HUDEP-2 (cell line): ENCODE measurements around the gene ATP2A3.
A peak's percentile ranks its signal among the peaks of the same experiment; 100 is the strongest.

Experiments
- DNase-seq, 76 experiments: peaks; one replicate each; lab custom pipeline; 2025; ENCODE audit not compliant: unreplicated experiment in 76 of 76; lab: John Stamatoyannopoulos, UW

ATP2A3 gene

DNA sequence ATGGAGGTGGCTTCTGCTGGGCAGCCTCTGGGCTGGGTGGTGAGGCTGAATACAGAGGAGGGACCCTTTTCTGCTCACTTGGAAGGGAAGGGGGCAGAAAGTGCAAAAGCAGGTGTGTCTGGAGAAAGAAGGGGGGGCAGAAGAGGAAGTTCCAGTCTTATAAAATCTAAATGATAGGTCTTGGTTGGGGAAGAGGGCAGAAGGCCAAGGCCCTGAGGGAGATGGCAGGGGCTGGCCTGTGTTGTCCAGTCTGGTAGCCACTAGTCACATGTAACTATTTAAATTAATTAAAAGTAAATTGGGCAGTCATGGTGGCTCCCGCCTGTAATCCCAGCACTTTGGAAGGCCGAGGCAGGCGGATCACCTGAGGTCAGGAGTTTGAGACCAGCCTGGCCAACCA, 68.9 kb downstream of the ATP2A3 start:
- DNase-seq, result no peak

DNA sequence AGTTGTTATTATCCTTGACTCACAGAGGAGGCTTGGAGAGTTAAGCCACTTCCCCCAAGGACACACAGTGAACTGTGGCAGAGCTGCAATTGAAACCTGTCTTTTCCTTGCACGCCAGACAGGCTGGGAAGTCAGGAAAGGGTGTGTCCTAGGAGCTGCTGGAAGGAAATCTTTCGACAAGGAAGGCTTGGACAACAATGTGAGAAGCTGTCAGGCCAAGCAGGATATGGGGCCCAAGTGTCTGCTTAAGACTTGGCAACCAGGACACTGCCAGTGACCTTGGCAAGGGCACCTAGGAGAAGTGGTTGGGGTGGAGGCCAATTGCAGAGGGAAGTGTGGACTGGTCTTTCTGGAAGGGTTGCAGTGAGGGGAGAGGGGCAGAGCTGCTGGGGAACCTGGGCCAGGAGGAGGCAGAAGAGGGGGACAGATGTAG, 69.3 kb downstream of the ATP2A3 start:
- no peak for DNase-seq

DNA sequence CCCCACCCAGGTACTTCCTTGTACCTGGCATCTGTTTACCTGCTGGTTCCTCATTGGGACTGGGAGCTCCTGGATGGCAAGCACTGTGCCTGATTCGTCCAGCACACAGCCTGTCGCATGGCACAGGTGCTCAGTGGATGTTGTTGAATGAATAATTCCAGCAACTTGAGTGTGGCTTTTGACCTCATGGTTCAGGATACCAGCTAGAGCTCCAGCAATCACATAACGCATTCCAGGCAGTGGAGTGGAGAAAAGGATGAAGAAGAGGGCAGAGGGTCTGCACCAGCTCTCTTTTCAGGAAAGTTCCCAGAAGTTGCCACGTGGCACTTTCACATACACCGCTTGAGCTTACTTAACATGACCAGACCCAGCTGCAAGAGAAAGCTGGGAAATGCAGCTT, 70.0 kb downstream of the ATP2A3 start:
- DNase-seq, result no peak

DNA sequence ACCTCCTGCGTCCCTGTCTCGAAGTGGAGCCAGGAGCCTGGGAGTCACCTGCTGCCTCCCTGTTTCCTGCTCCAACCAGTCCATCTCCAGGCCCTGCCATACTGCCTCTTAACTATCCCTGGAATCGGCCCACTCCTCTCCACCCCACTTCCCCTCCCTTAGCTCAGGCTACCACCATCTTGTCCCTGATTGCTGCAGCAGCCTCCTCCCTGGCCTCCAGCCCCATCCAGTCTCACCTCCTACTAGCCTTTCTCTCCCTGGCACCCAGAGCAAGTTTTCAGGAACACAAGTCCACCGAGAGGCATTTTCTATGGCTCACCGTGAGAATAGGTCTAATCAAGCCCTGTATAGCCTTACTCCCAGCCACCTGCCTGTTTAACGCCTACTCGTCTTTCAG, 70.5 kb downstream of the ATP2A3 start:
- no peak for DNase-seq

DNA sequence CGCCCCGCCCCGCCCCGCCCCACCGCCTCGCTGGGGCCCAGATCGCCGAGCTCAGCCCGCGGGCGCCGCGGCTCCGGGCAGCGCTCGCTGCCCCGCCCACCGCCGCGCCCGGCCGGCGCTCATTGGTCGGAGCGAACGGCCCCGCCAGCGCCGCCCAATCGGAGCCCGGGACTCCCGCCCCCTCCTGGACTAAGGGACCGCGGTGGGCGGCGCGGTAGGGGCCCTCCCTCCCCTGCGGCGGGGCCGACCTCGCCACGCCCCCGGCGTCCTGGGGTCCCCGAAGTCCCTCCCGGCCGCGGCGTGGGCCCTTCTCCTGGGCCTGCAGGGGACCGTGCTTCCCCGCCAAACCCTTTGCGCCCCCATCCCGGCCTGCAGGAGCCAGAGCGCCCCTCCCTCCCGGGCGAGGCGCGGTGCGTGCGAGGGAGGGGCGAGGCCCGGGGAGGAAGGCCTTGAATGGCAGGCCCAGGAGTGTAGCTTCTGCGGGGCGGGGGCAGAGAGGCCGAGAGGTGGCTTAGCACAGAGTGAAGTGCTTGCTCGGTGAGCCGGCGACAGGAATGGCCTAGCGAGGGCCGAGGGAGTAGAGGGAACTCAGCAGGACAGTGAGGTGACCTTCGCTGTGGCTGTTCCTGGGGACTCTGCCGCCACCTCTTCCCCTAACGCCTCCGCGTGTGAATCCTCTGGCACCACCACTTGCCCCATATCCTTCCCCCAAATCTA, 71.1 kb downstream of the ATP2A3 start, which contains the start of gene CAMKK1:
Gene CAMKK1 (minus strand): TSS at position 51 of the 717 bp plus-strand sequence. CDS start 7,366 bp downstream, outside the sequence.
- peak in 73 of 76 experiments; percentile 32 to 90 (median 76) for DNase-seq

DNA sequence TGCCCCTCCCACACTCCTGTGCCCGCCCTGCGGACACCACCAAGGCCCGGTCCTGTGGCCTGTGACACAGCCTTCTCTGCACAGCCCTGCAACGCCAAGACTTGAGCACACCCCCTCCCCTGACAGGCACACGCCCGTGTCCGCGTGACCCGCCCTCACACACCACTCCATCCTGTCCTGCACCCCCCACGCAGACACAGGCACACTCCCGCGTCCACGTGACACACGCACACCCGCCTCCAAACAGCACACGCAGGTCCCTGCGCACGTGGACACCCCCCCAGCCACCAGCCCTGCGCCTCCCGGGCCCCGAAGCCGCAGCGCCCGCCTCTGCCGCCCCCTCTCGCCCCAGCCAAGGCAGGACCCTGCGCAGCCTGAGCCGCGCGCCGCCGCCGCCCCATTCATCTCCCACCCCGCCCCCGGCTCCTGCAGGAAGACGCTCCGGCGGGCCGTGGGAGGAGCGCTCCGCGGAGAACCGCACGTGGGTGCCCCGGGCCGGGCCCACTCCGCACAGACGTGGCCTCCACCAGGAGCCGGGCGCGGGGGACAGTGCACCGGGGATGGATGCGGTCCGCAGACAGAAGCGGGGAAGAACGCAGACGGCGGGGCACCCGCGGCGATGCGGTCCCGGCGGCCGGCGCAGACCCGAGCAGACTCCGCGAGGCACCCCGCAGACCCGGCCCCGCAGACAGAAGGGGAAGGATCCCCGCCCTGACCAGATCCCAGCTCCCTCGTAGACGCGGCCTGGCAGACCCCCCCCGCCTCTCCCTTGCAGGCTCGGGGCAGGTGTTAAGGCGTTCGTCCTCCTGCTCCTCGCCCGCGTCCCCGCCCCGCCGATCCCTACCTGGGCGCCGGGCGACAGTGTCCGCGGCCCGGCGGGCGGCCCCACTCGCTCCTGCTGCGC, 71.9 kb downstream of the ATP2A3 start:
- DNase-seq, result peak in 68 of 76 experiments; percentile 11 to 91 (median 63)

DNA sequence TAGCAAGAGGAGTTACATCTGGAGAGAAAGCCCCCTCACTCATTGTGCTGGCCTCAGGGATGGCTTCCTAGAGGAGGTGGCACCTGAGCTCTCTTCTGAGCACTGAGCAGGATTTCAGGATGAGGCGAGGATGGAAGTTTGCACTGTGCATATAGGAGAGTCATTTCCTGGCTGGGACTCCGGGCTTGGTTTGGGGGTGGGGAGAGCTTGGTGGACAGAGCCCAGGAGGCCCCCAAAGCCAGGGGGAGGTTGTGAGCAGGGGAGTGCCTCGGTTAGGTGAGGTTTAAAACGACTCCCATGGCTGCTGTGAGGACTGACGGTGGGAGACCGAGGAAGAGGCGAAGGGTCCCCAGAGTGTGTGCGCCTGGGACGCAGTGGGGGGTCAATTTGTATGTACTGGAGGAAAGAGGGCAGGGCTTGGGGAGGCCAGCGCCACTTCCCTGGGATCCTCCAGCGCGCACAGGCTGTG, 72.6 kb downstream of the ATP2A3 start:
- no peak for DNase-seq

DNA sequence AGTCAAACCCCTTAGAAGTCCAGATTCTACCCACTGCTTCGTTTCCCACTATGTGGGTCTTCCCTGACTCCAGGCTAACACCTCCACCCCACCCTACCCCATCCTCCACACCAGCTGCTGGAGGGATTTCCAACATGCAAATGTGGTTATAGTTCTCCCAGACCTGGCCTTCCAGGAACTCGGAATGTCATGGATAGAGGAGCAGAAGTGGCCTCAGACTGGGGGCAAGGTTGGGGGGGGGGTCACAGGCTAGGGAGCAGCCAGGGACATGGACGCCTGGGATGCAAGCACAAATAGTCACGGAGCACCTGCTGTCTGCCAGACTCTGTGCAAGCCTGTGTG, 73.4 kb downstream of the ATP2A3 start:
- no peak for DNase-seq

DNA sequence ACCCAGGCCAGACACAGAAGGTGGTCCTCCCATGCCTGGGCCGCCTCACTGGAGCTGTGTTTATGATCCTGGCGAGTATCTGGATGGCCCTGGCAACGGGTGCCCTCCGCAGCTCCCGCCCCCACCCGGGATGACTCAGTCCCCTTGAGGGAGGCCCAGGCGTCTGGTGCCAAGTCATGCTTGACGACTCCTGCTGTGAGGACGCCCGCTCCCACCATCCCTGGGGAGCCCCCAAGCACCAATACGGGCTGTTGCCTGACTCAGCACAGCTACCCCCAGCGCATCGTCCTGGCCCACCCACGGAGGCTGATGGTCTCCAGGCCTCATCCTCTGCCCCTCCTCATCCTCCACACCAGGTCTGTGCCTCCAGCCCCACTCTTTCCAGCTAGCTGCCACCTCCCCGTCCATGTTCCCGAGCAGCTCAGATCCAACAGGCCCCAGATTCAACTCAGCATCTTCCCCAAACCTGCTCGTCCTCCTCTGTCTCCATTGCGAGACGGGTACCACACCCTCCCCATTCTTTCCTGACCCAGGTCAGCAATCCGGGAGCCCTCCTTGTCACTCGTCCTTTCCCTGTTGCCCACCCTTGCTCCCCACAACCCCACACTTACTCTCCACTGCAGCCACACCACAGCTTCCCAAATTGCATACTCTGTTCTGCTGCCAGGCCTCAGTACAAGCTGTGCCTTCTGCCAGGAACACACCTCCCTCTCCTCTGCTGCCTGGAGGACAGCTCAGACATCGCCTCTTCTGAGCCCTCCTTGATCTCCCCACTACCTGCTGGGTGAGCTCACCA, 74.0 kb downstream of the ATP2A3 start:
- peak in 60 of 76 experiments; percentile 2 to 82 (median 50) for DNase-seq

DNA sequence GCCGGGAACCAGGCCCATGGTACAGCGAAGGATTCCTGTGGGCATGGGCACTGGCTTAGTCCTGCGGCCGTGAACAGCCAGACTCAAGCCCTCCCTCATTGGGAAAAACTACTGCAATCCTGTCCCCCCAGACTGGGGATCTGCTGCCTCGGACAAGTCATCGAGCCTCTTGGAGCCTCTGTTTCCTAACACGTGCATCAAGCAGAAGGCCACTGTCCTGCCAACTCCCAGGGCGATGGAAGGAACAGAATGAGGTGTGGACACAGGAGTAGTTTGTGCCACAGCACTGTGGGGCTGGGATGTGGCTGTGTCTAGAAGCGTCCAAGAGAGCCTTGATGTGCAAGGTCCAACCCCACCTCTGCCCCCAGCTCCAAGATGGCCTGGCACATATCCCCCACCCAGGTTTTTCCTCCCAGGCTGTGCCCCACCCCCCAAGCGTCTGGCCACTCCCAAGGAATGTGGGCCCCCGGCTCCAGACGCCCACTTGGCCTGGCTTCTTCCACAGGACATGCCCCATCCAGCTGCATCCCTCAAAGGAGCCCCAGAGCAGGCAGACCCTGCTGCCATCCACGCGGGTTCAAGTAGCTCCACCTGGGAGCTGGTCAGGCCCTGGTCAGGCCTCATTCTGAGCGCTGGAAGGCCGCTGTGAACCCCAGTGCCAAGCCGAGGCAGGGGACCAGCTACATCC, 74.8 kb downstream of the ATP2A3 start:
- DNase-seq, result no peak

DNA sequence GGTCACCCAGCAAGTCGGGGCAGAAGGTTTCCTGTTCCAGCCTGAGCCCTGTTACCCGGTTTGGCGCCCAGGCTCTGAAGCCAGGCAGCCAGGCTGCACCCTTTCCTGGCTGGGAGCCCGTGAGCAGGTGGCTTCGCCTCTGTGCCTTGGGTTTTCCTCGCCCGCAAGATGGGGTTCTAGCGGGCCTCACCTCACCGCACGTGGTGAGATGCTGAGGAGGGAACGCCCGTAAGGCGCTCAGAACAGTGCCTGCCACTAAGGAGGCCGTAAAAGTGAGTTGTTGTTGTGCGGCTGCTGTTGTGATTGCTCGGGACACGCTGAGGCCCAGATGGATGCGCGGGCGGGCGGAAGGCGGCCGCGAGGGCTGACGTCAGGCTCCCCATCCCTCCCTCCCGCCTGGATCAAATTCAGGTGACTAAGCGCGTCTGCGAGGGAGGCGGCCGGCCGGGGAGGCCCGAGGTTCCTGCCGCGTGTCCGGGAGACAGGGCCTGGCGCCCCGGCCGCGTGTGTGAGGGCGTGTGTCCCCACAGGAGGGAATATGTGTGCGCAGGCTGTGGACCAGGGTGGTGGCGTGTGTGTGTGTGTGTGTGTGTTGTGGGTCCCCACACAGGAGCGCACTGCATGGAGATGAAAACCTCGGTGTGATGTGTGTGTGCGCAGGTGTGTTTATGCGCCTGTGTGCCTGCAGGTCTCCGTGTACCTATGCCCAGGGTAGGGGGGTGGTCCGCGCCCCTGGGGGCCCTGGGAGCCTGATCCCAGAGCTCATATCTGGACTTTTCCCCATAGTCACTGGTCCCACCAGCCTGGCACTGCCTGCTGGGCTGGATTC, 75.7 kb downstream of the ATP2A3 start:
- no peak for DNase-seq

DNA sequence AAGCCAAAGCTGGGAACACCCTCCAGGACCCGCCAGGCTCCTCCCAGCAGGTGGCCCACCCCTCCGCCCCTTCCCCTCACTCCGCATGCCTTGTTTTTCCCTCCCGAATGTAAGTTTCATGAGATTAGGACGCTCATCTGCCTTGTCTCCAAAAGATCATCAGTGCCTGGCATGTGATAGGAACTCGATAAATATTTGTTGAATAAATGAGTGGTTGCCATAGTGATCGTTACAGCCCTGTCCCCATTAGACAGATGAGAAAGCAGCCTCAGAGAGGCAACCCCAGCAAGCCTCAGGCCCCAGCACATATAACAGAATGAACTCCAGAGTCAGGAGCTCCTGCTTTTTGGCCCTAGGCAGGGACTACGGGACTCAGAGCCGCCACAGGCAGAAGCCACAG, 76.4 kb downstream of the ATP2A3 start:
- DNase-seq, result no peak

DNA sequence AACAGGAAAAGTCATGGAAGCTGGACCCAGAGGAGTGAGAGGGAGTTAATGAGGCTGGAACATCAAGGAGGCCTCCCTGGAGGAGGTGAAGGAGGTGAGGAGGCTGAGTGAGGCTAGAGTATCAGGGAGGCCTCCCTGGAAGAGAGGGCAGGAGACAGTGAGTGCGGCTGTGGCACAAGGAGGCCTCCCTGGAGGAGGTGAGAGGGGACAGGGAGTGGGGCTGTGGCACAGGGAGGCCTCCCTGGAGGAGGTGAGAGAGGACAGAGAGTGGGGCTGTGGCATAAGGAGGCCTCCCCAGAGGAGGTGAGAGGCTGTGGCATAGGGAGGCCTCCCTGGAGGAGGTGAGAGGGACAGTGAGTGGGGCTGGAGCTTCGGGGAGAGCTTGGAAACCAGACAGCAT, 76.8 kb downstream of the ATP2A3 start:
- DNase-seq, result no peak

DNA sequence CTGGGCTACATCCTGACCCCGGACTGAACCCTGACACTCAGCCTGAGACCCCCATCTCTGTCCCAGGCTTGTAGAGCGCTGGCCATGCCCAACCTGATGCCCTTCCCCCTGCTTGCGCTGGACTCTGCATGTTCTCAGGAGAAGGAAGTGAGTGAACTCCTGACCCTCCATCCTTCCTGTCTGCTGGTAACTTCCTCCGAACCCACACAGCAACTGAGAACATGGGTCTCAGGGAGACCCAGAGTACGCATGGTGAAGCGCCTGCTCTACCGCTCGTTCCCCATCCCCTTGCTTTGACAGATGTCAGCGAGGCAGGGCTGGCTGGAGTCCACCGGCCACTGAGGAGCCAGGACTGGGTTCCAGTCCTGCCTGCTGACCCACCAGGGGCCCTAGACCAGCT, 77.5 kb downstream of the ATP2A3 start:
- no peak for DNase-seq

DNA sequence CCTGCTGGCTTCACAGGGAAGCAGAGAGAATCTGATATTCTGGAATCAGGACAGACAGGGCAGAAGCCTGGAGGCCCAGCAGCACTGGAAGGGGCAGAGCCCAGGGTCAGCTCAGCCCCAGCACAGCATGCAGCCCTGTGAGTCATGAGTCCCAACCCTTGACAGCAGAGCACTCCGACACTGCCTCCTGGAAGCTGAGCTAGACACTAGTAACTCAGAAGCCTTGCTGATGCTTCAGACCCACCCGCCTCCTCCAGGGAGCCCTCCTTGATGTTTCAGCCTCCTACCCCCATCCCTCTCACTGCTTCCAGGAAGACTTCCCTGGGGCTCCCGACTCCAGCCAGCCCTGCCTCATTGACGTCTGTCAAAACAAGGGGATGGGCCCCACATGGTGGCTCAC, 78.3 kb downstream of the ATP2A3 start:
- peak in 9 of 76 experiments; percentile 11 to 58 (median 27) for DNase-seq

DNA sequence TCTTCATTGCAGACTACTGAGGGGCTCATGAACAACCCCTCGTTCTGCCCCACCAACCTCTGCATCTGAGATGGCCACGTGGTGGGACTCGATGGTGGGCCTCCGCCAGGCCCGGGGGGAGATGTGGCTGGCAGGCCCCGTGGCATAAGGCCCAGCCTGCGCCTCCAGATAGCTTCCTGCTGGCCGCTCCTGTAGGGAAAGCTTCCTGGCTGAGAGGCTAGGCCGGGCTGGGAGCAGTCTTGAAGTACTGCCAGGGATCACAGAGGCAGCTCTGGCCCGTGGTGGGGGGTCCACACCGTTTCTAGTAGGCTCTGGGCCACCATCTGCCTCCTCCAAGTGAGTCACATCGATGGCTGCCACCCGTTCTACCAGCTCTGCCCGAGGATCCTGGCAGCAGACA, 79.0 kb downstream of the ATP2A3 start:
- DNase-seq, result no peak

DNA sequence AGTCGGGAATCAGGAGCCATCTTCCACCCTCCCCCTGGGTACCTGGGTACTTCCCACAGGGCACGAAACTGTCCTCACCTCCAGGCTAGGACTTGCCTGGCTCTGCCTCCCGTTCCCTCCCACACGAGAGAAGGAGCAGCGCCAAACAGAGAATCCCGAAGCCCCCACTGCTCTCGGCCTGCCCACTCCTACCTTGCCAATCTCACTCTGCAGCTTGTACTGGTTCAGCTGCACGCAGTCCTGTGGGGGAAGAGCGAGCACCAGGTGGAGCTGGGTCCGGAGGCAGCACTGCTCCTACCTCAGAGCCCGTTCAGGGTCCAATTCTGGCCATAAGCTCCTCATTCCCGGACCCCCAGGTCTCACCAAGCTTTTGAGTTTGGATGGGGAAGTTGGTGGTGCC, 80.0 kb downstream of the ATP2A3 start:
- DNase-seq, result no peak

DNA sequence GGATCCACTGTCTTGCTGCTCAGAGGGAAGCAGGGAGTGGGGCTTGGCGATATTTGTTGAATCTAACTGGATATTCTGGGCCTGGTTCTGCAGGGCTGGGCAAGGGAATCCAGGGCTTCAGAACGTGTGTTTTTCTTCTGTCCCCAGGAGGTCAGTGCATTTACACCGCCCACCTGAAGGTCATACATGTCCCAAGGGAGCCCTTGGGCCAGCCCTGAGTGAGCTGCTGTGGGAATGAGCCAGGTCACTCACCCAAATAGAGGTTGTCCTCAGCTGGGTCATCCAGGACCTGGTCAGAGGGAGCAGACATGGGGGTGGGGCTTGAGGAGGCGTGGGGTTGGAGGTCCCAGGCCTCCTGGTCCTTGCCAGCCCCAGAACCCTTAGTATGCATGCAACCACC, 82.0 kb downstream of the ATP2A3 start:
- no peak for DNase-seq

DNA sequence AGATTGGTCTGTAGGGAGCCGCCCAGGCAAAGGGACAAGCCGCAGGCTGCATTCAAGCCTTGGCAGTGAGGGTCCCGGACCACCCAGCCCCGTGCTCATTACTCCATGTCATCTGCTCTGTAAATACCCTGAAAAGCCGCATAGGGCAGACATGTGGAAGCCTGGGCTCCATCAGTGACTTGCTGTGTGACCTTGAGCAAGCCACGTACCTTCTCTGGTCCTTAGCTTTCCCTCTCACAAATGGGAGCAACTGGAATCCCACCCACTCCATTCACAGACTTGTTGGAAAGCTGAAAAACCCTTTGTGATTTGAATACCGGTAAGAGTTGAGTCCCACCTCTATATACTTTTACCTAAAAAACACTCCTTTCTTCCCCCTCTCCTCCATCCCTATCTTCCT, 83.3 kb downstream of the ATP2A3 start:
- DNase-seq, result no peak
